HL-60/S4 treated with retinoic acid at 250 ng/mL for 4 days and 3 days (cell line): Measurements from ENCODE around the gene MSH5.

Experiments used
- in situ Hi-C: fragments of 300-500 bp; cut with MboI; formaldehyde crosslinking; loops from 2 replicates; pipeline ENCODE4 v1.7.0; 2022; ENCODE audit warnings: low sequenced_read_pairs

MSH5 gene

DNA sequence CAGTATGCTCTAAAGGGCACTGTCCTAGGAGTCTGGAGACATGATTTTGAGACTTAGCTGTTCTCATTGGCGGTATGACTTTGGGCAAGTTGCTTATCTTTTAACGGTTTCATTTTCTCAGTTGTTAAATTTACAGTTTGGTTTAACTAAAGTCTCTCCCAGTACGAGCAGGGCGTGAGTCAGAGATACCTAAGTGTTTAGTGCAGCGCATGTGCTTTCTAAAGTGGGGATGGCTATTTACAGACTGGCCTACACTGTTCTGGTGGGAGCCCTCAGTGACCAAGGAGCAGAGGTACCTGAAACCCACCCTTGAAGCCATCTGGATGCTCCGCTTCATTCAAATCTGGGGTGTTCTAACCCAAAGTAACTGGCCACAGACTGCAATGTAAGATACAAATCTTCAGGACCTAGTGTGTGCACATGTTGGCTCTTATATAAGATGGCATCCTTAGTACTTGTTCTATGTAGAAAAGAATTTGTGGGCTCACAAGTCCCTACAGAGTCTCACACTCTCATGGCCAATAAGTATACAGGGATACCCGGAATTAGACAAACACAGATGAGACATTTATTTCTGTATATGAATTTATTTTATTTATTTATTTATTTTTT is 10.7 kb downstream of the MSH5 start:
- in situ Hi-C loops: no loop called here

GRCh38 chr6:31752739-31753319 is 13.0 kb downstream of the MSH5 start:
- in situ Hi-C loops: no loop called here

DNA sequence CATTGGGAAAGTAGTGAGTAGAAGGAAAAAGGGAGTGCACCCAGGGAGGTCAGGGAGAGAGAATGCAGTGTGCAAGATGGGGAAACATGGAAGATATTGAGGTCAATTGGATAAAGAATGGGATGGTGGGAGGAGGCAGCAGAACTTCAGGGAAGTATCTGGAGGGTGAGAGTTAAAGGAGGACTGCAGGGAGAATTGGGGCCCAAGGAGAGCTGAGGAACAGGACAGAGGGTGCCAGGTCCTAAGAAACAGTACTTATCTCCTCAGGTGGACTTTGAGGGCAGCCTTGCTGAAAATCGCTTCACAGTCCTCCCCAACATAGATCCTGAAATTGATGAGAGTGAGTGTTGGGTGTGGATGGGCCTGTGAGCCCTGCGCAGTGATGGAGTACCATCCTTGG is 18.5 kb downstream of the MSH5 start:
- in situ Hi-C loops: no loop called here

DNA sequence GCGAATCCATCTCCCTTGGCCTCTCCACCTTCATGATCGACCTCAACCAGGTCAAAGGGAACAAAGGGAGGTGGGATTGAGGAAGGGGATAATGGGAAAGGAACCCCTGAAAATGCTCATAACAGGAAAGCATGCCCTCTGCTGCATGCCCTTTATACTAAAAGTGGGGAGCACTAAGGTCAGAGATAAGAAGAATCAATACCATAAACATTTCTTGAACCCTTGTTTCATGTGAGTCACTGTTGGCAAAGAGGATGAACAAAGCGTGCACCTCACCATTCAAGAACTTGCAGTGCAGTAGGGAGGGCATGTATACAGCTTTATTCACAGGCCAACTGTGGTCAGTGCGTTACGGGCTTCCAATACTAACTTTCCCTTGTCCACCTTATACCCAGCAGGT is 21.0 kb downstream of the MSH5 start:
- in situ Hi-C loops: no loop called here

- in situ Hi-C loops: no loop called here
Measured at GRCh38 chr6:31761343-31761742, 21.5 kb downstream of the MSH5 start.

DNA sequence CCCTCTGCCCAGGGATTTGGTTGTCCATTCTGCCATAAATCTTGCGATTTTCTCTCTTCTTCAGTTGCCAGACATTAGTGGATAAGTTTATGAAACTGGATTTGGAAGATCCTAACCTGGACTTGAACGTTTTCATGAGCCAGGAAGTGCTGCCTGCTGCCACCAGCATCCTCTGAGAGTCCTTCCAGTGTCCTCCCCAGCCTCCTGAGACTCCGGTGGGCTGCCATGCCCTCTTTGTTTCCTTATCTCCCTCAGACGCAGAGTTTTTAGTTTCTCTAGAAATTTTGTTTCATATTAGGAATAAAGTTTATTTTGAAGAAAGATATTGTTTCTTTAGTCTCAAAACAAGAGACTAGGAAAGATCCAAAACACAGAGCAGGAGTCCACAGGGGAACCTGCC is 22.6 kb downstream of the MSH5 start, which contains the start of gene SAPCD1:
Gene SAPCD1, plus strand, starts transcription at position 301 of the 400 bp plus-strand sequence. CDS start 399 bp downstream, outside the sequence.
- in situ Hi-C loops: no loop called here

DNA sequence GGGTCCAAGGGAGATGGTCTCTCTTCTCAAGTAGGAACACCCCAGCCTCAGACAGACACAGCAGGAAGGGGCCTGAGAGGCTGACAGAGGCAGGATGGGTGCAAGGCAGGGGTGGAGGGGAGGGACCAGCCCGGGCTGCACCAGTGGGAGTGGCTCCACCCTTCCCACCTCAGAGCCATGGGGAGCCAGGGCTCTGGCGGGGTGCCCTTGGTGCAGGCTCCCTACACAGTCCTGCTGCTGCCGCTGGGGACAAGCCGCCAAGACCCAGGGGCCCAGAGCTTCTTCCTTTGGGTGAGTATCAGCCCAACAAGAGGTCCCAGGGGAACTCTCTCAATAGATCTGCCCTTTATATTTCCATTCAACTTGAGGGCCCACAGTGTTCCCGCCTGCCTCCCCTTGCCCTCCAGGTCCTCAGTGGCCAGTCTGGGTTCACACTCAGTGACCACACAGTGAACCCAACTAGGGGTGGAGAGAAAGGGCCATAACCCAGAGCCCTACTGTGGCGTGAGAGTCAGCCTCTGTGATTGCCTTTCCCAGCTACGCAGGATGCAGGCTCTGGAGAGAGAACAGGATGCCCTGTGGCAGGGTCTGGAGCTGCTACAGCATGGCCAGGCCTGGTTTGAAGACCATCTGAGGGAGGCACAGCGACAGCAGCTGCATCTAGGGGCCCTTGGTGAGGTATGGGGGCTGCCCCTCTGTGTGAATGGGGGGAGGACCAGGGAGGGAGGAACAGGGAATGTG is 23.2 kb downstream of the MSH5 start:
- in situ Hi-C loops: no loop called here

- in situ Hi-C loops: no loop called here
Measured at GRCh38 chr6:31763619-31763940, 23.8 kb downstream of the MSH5 start.

DNA sequence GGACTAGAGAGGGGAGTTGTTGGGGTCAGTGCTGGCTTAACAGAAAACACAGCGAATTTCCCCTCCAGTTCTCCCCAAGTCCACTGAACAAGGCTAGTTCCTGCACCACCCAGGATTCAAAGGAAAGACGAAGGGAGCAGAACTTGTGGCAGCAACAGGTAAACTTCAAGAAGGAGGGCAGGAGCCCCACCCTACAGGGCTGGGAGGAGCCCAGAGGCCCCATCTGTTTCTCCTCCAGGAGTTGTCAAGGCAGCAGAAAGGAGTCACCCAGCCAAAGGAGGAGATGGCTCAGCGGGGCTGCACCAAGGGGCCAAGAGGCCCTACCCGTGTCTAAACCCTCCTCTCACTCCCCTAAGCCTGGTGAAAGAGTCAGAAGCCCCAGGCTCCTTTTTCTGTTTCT is 24.4 kb downstream of the MSH5 start:
- in situ Hi-C loops: no loop called here

DNA sequence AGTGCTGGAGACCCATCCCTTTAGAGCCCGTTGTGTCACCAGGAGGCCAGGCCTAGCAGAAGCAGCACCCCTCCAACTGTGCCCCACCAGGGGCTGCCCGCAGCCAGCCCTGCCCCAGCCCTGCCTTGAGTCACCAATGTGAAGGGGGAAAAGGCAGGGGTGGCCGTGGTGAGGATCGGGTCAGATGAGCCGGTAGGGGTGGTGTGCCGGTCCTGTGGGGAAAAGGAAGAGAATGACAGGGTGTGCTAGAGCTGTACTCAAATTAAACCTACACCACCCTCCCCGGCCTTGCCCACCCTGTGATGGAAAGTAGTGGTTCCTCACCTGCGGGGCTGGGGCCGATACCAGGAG is 25.7 kb downstream of the MSH5 start:
- in situ Hi-C loops: no loop called here

DNA sequence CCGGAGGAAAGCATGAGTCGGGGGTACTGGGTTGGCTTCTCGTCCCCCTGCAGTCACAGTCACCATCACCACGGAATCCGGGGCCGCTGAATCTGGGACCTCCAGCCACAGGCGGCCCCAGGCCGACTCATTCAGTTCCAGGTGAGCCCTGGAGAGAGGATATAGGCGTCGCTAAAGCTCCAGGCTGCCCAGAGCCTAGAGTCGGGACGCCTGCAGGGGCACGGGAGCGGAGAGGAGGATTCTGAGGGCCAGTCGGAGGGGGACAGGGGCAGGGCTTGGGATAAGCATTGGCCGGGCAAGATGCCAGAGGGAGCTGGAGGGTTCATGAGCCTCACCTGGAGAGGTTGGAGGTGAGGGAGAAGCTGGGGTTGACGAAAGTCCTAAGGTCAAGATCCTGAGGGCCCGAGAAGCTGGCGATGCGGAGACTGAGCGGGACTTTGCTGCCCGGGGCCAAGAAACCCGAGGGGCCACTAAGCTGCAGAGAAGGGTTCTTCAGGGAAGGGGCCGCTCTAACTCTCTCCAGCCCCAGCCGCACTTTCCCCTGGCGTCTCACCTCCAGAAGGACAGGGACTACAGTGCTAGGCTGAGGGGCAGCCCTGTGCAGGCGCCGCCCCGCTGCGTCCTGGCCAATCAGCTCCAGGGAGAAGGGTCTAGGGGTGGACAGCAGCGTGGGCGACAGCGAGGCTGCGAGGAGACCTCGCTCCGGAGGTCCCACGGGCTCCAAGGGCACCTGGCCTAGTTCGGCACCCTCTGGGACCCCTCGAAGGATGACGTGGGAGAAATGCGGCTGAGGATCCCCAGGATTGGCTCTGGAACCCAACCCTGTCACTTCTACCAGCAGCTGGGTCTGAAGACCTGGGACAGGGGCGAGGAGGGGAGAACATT is 26.3 kb downstream of the MSH5 start:
- in situ Hi-C loops: no loop called here

DNA sequence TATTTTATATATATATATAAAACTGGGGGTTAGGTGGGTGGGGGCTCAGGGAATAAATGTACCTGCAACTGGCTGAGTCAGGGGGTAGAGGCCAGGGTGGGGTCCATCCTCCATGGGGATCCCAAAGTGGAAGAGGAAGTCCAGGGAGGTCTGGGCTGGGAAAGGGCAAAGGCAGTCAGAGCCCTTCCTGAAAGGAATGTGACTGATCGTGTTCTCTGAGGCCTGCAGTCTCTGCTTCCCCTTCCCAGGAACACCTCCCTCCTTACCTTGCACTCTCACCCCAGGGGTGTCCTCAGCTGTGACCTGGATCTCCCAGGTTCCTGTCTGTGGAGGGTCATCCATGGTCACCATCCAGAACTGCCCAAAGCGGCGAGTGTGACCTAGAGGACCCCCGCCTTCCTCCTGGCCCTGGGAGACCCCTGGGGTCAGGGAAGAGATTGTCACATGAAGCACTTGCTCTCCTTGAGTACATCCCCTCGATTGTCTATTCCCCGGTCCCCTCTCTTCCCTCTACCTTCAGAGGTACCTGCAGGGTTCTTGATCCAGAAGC is 27.4 kb downstream of the MSH5 start:
- in situ Hi-C loops: no loop called here

DNA sequence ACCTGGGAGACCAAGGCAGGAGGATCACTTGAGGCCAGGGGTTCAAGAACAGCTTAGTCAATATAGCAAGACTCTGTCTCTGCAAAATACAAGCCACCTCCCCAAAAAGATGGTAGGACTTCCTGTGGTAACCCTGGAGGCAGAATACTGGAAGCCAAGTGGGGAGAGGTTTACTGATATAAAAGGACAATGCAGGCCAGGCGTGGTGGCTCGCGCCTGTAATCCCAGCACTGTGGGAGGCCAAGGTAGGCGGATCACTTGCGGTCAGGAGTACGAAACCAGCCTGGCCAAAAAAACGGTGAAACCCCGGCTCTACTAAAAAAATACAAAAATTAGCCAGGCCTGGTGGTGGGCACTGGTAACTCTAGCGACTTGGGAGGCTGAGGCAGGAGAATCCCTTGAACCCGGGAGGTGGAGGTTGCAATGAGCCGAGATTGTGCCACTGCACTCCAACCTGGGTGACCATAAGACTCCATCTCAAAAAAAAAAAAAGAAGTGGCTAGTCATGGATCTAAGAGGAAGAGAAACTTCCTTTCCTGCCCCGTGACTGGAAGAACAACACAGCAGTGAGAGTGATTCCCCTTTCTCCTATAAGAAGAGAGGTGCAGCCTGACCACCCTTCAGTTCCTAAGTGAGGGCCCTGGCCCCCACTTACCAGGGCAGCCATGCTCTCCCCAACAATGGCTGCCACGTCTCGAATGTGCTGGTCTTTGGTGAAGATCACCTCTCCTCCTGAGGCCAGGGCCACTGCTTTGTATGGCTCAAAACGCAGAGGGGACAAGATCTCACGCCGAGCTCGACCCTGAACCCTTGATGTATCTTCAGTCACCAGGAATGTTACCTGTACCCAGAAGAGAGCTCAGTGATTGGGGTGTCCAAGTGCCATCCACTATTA is 28.8 kb downstream of the MSH5 start:
- in situ Hi-C loops: no loop called here

- in situ Hi-C loops: no loop called here
Measured at GRCh38 chr6:31769684-31770371, 30.0 kb downstream of the MSH5 start.

DNA sequence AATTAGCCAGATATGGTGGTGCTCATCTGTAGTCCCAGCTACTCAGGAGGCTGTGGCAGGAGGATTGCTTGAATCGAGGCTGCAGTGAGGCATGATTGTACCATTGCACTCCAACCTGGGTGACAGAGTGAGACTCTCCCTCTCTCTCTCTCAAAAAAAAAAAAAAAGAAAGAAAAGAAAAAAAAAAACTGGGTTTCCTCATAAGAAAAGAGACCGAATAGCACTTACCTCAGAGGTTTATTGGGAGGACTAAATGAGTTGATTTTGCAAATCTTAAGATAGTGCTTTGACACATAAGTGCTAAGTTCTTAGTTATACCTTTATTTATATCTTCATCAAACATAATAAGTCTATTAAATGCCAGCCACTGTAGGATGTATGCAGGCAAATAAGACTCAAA is 31.1 kb downstream of the MSH5 start:
- in situ Hi-C loops: no loop called here

DNA sequence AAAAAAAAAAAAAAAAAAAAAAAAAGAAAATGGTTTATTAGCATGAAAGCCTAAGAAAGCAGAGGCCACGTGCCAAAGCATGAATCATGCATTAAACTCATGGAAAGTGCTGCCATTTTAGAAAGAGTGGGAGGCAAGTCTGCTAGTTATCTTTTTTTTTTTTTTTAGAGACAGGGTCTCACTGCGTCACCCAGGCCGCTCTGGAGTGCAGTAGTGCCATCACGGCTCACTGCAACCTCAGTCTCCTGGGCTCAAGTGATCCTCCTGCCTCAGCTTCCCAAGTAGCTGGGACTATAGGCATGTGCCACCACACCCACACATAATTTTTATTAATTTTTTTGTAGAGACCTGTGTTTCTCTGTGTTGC is 32.2 kb downstream of the MSH5 start:
- in situ Hi-C loops: no loop called here

- in situ Hi-C loops: no loop called here
Measured at GRCh38 chr6:31775184-31775583, 35.4 kb downstream of the MSH5 start.

- in situ Hi-C loops: no loop called here
Measured at GRCh38 chr6:31775633-31776484, 36.1 kb downstream of the MSH5 start.

- in situ Hi-C loops: no loop called here
Measured at GRCh38 chr6:31776485-31776988, 36.7 kb downstream of the MSH5 start.
